KOPT-K1 (cell line): ENCODE measurements around the gene KAZN.

Experiments used
- H3K27ac ChIP-seq: fragments of 200-600 bp; sonication (generic); 2 replicates; pipeline ENCODE4 v1.5.1; 2016; ENCODE audit warnings: antibody characterized with exemption, mild to moderate bottlenecking, low read depth, low read length; ENCODE audit not compliant: poor library complexity, severe bottlenecking
- H3K36me3 ChIP-seq: fragments of 200-600 bp; sonication (generic); 2 replicates; pipeline ENCODE4 v1.5.1; 2017; ENCODE audit warnings: antibody characterized with exemption, mild to moderate bottlenecking, low read length, moderate library complexity; ENCODE audit not compliant: insufficient read depth
- H3K9me3 ChIP-seq: fragments of 200-600 bp; sonication (generic); 2 replicates; pipeline ENCODE4 v1.5.1; 2017; ENCODE audit warnings: antibody characterized with exemption, low read length, mild to moderate bottlenecking; ENCODE audit not compliant: insufficient read depth, poor library complexity, severe bottlenecking

Gene KAZN

GRCh38 chr1:14784790-14785773 is 186.6 kb downstream of the KAZN start:
- Histone ChIP-seq H3K9me3 (no peaks in the 10 kb centered on the region), H3K27ac (no peak overlapping the region), H3K36me3 (no peaks in the 10 kb centered on the region)

- Histone ChIP-seq H3K9me3 (no peaks in the 10 kb centered on the region), H3K27ac (no peak overlapping the region), H3K36me3 (no peaks in the 10 kb centered on the region)
These were observed 187.7 kb downstream of the KAZN start for GRCh38 chr1:14786109-14786675.

- H3K36me3 ChIP-seq, result no peaks in the 10 kb centered on the region
- H3K9me3 ChIP-seq, result no peaks in the 10 kb centered on the region
- no peak overlapping the region for H3K27ac ChIP-seq
These were observed 188.2 kb downstream of the KAZN start for GRCh38 chr1:14786681-14787080.

GRCh38 chr1:14787604-14788003 is 189.1 kb downstream of the KAZN start:
- no peaks in the 10 kb centered on the region for H3K36me3 ChIP-seq
- H3K27ac ChIP-seq, result no peak overlapping the region
- H3K9me3 ChIP-seq, result no peaks in the 10 kb centered on the region

- Histone ChIP-seq H3K9me3 (no peaks in the 10 kb centered on the region), H3K36me3 (no peaks in the 10 kb centered on the region), H3K27ac (no peak overlapping the region)
These were observed 189.6 kb downstream of the KAZN start for GRCh38 chr1:14788080-14788479.

- Histone ChIP-seq H3K27ac (no peak overlapping the region), H3K36me3 (no peaks in the 10 kb centered on the region), H3K9me3 (no peaks in the 10 kb centered on the region)
These were observed 192.5 kb downstream of the KAZN start for GRCh38 chr1:14790982-14791381.

- no peaks in the 10 kb centered on the region for H3K36me3 ChIP-seq
- H3K9me3 ChIP-seq, result no peaks in the 10 kb centered on the region
- no peak overlapping the region for H3K27ac ChIP-seq
These were observed 193.2 kb downstream of the KAZN start for GRCh38 chr1:14791654-14792053.

- Histone ChIP-seq H3K9me3 (no peaks in the 10 kb centered on the region), H3K36me3 (no peaks in the 10 kb centered on the region), H3K27ac (no peak overlapping the region)
These were observed 195.8 kb downstream of the KAZN start for GRCh38 chr1:14794136-14794768.

GRCh38 chr1:14794906-14795305 is 196.4 kb downstream of the KAZN start:
- Histone ChIP-seq H3K9me3 (no peaks in the 10 kb centered on the region), H3K27ac (no peak overlapping the region), H3K36me3 (no peaks in the 10 kb centered on the region)

- no peaks in the 10 kb centered on the region for H3K36me3 ChIP-seq
These were observed 197.1 kb downstream of the KAZN start for GRCh38 chr1:14795589-14795988.

GRCh38 chr1:14800014-14800413 is 201.5 kb downstream of the KAZN start:
- Histone ChIP-seq H3K36me3 (no peaks in the 10 kb centered on the region), H3K9me3 (no peaks in the 10 kb centered on the region), H3K27ac (no peak overlapping the region)

More at GRCh38 chr1:14795589-14795988, 197.1 kb downstream of the KAZN start:
- no peaks in the 10 kb centered on the region for H3K9me3 ChIP-seq
- no peak overlapping the region for H3K27ac ChIP-seq

GRCh38 chr1:14800500-14801076 is 202.1 kb downstream of the KAZN start:
- H3K9me3 ChIP-seq, result no peaks in the 10 kb centered on the region
- H3K27ac ChIP-seq, result no peak overlapping the region
- no peaks in the 10 kb centered on the region for H3K36me3 ChIP-seq

GRCh38 chr1:14803002-14803789 is 204.7 kb downstream of the KAZN start:
- H3K27ac ChIP-seq, result no peak overlapping the region
- peaks cover 15% of the 10 kb centered on the region for H3K9me3 ChIP-seq
- H3K36me3 ChIP-seq, result no peaks in the 10 kb centered on the region

- Histone ChIP-seq H3K36me3 (no peaks in the 10 kb centered on the region), H3K27ac (no peak overlapping the region), H3K9me3 (peaks cover 19% of the 10 kb centered on the region)
These were observed 206.1 kb downstream of the KAZN start for GRCh38 chr1:14804626-14805025.
